ENCODE data around the gene CPNE6.
A peak's percentile ranks its signal among the peaks of the same experiment; 100 is the strongest.

CPNE6 gene

DNA sequence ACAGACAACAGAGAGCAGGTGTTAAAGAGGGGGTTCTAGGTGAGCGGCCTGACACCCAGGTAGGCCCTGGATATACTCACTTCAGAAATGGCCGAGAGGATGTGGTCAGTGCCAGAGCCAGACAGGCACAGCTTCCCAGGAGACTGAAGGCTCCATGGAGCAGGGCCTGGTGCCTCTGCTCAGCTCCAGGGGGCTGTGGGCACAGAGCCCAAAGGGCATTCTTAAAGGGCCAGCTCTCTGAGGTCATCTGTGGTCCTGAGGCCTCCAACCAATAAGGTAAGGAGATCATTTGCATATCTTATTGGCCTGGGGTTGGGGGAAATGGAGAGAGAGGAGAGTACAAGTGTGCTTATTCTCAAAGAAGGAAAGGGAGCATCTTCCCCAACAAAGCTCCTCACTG, 13.1 kb downstream of the CPNE6 start:
- no peak for TF ChIP-seq ZFX (IDR thresholded peaks at IDR 0.05; ENCODE audit: borderline replicate concordance)
- no peak for TF ChIP-seq CTCF (IDR thresholded peaks at IDR 0.05)
- H3K27ac ChIP-seq: no peak overlapping the region

GRCh38 chr14:24085215-24085614, 13.9 kb downstream of the CPNE6 start:
- TF ChIP-seq CTCF (IDR thresholded peaks at IDR 0.05): no peak
- no peak for TF ChIP-seq ZFX (IDR thresholded peaks at IDR 0.05; ENCODE audit: borderline replicate concordance)
- H3K27ac ChIP-seq: no peak overlapping the region

- no peak for TF ChIP-seq CTCF (IDR thresholded peaks at IDR 0.05)
- no peak for TF ChIP-seq ZFX (IDR thresholded peaks at IDR 0.05; ENCODE audit: borderline replicate concordance)
- H3K27ac ChIP-seq: no peak overlapping the region
Measured at GRCh38 chr14:24086193-24086955, 15.0 kb downstream of the CPNE6 start.

- TF ChIP-seq ZFX (IDR thresholded peaks at IDR 0.05; ENCODE audit: borderline replicate concordance) (no peak), CTCF (IDR thresholded peaks at IDR 0.05) (no peak)
- no peak overlapping the region for H3K27ac ChIP-seq
Measured at GRCh38 chr14:24087004-24087403, 15.6 kb downstream of the CPNE6 start.

DNA sequence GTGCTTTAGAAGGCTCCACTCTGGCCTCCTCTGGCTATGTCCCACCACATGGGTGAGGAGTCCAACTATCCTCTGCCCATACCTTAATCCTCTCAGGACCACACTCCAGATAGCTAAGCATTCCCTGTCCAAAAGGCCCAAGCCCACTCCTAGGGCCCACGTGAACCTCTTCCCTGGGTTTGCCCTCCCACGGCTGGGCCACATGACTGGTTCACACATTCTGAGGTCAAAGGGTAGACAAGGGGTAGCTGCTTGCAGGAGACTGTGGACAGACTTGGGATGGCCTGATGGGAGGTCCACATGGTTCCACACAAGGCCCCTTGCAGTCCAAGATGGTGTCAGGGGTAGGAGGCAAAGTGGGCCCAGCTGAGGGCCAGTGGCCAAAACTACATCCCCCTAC, 16.7 kb downstream of the CPNE6 start:
- H3K27ac ChIP-seq: no peak overlapping the region
- TF ChIP-seq ZFX (IDR thresholded peaks at IDR 0.05; ENCODE audit: borderline replicate concordance): no peak
- no peak for TF ChIP-seq CTCF (IDR thresholded peaks at IDR 0.05)

- TF ChIP-seq ZFX (IDR thresholded peaks at IDR 0.05; ENCODE audit: borderline replicate concordance) (no peak), CTCF (IDR thresholded peaks at IDR 0.05) (no peak)
- no peak overlapping the region for H3K27ac ChIP-seq
Measured at GRCh38 chr14:24089890-24090289, 18.5 kb downstream of the CPNE6 start.

- peak overlapping the region; percentile 85; the same call in 1 of the 2 replicates for H3K27ac ChIP-seq
- no peak for TF ChIP-seq CTCF (IDR thresholded peaks at IDR 0.05)
- no peak for TF ChIP-seq ZFX (IDR thresholded peaks at IDR 0.05; ENCODE audit: borderline replicate concordance)
Measured at GRCh38 chr14:24092110-24092504, 20.7 kb downstream of the CPNE6 start.
